Tongue (tissue), 2 donors: ENCODE results near the gene SCYL1. TPM values are rescaled to one million over a fixed set of nuclear protein-coding genes. Genes with fewer than 3 reads are reported as not detected.
"Not testable (repeated sequence)": the region's sequence is repeated elsewhere in the genome, so short reads cannot be mapped to it uniquely, and the experiment has no call there.

ENCODE experiments used
- DNase-seq: peaks from one replicate; pipeline ENCODE4 v3.0.0-alpha.2; 2015
- total RNA-seq: library from RNA; depleted of rRNA; stranded (reverse); fragments of >200 nt; gene quantifications from one replicate; pipeline ENCODE4 v1.2.3, GENCODE V29; 2014

SCYL1 gene
- total RNA-seq, 1 donor from 2014 or later = 33.8 TPM

DNA sequence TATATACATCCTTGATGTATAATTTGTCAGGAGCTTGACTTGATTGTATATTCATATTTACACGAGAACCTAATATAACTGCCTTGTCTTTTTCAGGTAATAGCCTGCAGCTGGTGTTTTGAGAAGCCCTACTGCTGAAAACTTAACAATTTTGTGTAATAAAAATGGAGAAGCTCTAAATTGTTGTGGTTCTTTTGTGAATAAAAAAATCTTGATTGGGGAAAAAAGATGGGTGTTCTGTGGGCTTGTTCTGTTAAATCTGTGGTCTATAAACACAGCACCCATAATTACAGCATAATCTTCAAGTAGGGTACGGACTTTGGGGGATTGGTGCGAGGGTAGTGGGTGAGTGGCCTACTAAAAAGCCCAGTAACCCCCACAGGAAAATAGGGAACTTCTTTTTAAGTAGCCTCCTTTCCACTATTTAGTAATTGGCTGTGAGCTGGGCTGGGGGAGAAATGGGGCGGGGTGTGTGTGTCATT, 18.6 kb upstream of the SCYL1 start:
- DNase-seq = peak; percentile 60

DNA sequence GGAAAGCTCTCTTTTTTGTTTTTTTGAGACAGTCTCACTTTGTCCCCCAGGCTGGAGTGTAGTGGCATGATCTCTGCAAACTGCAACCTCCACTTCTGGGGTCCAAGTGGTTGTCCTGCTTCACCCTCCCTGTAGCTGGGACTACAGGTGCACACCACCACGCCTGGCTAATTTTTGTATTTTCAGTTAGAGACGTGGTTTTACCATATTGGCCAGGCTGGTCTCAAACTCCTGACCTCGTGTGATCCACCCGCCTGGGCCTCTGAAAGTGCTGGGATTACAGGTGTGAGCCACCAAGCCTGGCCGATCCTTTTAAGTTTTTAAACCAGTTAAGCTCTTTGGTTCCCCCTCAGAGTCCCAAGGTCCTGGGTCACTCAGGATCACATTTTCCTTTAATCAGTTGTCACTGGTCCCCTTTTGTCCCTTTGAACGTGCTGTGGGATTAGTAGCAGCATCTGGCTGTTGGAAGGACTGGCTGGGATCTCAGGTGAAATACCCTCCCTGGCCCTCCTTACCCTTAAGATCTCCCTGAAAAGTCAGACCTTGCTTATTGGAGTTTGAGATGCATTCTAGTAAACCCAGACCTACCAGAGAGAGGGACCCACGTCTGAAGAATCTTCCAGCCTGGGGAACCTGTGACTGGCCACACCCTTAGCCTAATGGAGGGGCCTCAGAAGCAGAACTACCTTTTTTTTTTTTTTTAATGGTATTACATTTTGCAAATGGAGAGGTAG, 17.9 kb upstream of the SCYL1 start:
- peak; percentile 80 for DNase-seq

DNA sequence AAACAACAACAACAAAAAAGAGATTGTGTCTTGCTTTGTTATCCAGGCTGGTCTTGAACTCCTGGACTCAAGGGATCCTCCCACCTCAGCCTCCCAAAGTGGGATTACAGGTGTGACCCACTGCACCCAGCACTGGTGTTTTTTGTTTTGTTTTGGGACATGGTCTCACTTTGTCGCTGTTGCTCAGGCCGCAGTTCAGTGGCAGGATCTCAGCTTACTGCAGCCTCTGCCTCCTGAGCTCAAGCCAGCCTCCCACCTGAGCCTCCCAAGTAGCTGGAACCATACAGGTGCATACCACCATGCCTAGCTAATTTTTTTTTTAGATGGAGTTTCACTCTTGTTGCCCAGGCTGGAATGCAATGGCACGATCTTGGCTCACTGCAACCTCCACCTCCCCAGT, 12.6 kb upstream of the SCYL1 start:
- DNase-seq = not testable (repeated sequence)

DNA sequence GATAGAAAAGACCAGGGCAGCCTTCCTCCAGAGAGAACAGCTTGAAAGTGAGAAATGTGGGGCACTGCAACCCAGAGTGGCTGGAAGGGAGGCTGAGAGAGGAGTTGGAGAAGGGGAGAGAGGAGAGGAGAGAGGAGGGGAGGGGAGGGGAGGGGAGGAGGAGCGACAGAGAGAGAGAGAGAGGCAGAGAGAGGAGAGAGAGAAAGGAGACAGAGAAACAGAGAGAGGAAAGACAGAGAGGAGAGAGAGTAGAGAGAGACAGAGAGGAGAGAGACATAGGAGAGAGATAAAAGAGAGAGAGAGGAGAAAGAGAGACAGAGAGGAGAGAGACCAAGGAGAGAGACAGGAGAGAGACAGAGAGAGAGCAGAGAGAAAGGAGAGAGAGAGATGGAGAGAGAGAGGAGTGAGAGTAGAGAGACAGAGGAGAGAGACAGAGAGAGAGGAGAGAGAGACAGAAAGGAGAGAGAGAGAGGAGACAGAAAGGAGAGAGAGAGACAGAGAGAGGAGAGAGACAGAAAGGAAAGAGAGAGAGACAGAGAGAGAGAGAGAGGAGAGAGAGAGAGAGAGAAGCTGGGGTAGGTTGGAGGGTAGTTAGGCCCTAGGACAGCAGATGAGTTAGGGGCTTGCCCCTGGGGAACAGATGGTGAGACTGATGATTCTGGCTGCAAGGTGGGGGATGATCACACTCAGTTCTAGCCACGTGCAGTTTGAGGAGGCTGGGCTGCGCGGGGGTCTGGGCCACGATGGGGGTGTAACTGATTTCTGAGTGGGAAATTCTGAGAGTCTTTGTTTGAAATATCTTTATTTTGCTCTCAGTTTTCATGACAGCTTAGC, 8.5 kb upstream of the SCYL1 start:
- no peak for DNase-seq

DNA sequence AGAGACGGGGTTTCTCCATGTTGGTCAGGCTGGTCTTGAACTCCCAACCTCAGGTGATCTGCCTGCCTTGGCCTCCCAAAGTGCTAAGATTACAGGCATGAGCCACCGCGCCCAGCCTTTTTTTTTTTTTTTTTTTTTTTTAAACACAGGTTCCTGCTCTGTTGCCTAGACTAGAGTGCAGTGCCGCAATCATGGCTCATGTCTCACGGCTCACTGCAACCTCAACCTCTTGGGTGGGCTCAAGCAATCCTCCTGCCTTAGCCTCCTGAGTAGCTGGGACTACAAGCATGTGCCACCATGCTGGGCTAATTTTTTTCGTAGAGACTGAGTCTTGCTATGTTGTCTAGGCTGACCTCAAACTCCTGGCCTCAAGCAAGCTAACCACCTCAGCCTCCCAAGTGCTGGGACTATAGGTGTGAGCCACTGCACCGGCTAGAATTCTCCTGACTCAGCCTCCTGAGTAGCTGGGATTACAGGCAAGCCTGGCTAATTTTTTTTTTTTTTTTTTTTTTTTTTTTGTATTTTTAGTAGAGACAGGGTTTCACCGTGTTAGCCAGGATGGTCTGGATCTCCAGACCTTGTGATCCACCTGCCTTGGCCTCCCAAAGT, 5.8 kb upstream of the SCYL1 start:
- not testable (repeated sequence) for DNase-seq

DNA sequence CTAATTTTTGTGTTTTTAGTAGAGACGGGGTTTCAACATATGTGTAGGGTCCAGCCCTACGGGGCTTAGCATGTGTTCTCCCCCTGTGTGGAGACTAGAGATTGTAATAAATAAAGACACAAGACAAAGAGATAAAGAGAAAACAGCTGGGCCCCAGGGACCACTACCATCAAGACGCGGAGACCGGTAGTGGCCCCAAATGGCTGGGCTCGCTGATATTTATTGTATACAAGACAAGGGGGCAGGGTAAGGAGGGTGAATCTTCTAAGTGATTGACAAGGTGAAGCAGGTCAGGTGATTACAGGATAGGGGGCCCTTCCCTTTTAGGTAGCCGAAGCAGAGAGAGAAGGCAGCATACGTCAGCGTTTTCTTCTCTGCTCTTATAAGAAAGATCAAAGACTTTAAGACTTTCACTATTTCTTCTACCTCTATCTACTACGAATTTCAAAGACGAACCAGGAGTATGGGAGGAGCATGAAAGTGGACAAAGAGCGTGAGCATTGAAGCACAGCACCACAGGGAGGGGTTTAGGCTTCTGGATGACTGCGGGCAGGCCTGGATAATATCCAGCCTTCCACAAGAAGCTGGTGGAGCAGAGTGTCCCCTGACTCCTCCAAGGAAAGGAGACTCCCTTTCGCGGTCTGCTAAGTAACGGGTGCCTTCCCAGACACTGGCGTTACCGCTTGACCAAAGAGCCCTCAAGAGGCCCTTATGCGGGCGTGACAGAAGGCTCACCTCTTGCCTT, 2.9 kb upstream of the SCYL1 start:
- DNase-seq = not testable (repeated sequence)

DNA sequence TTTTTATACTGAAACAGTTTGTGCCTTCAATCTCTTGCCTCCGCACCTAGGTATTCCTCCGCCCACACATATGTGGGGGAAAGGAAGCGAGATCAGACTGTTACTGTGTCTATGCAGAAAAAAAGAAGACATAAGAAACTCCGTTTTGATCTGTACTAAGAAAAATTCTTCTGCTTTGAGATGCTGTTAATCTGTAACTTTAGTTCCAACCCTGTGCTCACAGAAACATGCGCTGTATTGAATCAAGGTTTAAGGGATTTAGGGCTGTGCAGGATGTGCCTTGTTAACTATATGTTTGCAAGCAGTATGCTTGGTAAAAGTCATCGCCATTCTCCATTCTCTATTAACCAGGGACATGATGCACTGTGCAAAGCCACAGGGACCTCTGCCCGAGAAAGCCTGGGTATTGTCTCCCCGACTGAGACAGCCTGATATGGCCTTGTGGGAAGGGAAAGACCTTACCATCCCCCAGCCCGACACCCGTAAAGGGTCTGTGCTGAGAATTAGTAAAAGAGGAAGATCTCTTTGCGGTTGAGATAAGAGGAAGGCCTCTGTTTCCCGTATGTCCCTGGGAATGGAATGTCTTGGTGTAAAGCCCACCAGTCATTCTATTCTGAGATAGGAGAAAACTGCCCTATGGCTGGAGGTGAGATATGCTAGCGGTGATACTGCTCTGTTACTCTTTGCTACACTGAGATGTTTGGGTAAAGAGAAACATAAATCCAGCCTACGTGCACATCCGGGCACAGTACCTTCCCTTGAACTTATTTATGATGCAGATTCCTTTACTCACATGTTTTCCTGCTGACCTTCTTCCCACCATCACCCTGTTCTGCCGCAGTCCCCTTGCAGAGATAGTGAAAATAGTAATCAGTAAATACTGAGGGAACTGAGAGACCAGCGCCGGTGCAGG, 1.9 kb upstream of the SCYL1 start:
- peak; percentile 33 for DNase-seq

DNA sequence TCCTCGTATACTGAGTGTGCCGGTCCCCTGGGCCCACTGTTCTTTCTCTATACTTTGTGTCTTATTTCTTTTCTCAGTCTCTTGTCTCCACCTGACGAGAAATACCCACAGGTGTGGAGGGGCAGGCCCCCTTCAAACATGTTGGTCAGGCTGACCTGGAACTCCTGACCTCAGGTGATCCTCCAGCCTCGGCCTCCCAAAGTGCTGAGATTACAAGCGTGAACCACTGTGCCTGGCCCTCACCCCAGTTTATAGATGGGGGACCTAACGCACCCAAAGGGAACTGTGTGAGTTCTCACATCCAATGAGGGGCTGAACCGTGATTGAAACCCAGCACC, 1.3 kb upstream of the SCYL1 start:
- not testable (repeated sequence) for DNase-seq

DNA sequence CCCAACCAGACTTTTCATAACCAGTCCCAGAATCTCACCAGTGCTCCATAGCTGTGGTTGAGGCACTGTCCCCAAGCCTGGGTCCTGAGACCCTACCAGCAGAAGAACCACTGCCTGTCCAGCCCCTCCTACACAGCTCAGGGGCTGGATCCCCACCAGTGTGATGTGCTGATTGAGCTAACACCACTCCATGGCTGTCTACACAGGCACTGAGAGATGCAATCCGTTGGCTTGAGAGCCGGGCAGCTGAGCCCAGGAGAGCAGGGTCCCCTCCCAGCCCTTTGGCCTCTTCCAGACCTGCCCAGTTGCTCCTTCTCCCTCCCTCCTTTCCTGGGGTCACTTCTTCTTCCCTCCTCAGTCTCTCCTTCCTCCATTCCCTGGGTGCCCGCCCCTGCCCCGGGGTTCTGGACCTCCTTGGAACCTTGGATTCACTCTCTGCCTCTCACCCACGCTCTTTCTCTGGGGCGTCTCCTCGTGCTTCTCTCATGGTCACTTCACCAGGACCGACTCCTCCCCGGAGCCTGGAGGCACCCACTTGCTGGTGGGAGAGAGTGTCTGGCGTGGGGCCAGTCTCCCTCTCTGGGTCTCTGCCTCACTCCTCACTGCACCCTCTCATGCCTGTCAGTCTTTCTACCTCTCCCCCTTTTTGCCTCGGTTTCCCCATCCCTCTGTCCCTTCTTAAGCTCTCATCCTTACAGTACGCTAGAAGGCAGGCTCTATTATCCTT, 706 bp upstream of the SCYL1 start:
- no peak for DNase-seq

DNA sequence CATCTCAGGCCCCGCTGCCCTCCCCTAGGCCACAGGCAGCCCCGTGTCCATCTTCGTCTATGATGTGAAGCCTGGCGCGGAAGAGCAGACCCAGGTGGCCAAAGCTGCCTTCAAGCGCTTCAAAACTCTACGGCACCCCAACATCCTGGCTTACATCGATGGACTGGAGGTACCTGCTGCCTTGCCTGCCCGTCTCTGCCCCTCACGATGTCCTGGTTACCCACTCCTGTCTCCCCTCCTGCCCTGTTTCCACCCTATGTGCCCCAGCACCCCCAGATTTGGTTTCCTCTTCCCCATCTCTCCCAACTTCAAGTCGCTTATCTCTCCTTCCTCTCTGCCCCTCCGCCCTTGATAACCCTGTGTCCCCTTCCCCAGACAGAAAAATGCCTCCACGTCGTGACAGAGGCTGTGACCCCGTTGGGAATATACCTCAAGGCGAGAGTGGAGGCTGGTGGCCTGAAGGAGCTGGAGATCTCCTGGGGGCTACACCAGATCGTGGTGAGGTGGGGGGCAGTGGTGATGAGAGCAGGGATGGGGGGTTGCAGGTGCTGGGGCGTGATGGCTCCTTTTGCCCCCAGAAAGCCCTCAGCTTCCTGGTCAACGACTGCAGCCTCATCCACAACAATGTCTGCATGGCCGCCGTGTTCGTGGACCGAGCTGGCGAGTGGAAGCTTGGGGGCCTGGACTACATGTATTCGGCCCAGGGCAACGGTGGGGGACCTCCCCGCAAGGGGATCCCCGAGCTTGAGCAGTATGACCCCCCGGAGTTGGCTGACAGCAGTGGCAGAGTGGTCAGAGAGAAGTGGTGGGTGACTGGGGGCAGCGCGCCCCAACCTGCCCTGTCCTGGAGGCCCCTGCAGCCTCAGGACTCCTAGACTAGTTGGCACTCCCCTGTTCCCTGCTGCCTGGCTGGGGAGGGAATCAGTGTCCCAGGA, 930 bp downstream of the SCYL1 start:
- DNase-seq = no peak

DNA sequence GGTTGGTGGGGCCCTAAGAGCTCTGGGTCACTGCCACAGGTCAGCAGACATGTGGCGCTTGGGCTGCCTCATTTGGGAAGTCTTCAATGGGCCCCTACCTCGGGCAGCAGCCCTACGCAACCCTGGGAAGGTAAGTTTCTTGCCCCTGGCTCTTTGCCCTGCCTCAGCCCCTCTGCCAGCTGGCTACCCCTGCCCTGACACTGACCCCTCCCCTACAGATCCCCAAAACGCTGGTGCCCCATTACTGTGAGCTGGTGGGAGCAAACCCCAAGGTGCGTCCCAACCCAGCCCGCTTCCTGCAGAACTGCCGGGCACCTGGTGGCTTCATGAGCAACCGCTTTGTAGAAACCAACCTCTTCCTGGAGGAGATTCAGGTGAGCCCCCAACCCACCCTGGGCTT, 1.9 kb downstream of the SCYL1 start:
- DNase-seq = no peak

DNA sequence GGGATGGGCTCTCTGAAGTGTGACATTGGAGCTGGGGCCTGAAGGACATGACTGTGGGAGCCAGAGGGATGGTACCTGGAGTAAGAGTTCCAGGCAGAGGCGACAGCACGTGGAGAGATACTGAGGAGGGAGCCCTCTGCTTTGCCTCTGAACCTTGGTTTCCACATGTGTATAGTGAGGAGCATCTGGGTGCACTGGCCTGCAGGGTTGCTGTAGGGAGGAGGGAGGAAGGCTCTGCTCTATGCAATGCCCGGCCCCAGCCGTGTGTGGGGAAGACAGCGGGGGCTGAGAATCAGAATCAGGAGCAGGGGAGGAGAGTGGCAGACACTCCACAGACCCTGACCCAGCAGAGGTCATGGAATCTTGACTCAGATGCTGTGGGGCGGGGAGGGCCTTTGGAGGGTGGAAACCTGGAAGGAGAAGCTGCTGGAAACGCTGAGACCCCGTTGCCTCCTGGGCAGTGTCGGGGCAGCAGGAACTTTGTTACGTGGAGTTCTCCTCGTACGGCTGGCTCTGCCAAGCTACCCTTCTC, 4.0 kb downstream of the SCYL1 start:
- no peak for DNase-seq

DNA sequence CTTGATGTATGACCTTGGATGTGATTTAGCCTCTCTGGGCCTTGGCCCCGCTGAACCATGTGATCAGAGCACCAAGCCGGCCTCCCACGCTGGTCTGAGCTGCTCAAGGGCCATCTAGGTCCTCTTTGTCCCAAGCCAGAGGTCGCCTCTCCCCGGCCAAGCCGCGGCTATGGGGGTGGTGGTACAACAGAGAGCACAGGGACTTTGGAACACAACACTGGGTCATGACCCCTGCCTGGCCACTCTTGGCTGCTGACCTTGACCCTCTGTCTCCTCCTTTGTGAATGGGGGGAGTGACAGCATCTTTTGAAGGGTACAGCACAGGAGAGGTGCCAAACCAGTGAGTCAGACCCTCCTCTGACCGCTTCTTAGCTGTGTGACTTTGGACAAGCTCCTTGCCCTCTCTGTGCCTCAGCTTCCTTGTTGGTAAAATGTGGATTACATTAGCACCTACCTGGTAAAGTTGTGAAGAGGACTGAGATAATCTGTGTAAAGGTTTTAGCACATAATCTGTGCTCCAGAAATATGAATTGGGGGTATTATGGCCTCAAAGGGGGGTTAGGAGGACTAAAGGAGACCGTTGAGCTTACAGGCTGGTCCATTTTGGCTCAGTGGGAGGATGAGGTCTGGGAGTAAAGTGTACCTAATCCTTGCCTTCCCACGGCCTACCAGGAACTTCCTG, 4.7 kb downstream of the SCYL1 start:
- no peak for DNase-seq

DNA sequence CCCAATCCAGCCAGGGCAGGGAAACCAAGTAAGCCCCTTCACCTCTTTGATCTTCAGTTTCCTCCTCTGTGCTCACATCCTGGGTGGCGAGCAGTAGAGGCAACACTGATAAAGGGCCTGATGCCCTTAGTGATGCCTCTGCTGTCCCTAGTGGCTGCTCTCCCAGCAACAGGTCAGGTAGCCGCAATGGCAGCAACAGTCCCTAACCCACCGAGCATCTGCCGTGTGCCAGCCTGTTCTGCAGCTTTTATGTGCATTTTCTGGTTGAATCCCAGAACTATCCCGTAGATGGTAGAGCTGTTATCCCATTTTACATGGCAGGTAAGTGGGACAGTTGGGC, 5.2 kb downstream of the SCYL1 start:
- DNase-seq = no peak

DNA sequence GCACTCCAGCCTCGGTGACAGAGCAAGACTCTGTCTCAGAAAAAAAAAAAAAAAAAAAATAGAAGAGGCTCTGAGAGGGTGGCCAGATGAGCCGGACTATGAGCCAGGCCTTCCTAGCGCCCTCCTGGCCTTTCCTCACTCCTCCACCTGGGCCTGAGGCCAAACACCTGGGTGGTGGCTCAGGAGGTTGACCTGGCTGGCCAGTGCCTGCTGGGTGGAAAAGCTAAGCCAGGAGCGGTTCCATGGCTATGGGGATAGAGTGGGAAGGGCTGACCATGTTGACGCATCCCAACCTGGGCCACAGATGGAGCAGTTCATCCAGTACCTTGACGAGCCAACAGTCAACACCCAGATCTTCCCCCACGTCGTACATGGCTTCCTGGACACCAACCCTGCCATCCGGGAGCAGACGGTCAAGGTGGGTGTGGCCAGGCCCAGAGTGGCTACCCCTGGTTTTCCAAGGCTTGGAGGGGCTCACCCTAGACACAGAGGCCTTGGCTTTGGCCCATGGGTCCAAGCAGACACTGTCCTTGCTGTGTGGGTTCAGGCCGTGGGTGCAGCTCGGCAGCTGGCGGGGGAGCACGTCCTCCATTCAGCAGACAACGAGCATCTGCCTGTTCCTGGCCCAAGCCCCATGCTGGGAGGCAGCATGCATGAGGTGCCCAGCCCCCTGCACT, 7.6 kb downstream of the SCYL1 start:
- DNase-seq = no peak

DNA sequence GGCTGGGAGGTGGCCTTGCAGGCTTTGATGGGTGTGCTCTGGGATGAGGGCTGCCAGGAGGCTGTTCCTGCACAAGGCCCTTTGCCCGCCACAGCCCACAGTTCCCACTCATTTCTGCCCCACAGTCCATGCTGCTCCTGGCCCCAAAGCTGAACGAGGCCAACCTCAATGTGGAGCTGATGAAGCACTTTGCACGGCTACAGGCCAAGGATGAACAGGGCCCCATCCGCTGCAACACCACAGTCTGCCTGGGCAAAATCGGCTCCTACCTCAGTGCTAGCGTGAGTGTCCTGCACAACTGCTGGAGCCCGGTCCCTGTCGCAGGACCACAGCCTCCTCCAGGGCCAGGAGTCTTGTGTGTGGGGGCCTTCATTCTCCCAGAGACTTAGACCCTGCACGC, 10.2 kb downstream of the SCYL1 start:
- DNase-seq = no peak

DNA sequence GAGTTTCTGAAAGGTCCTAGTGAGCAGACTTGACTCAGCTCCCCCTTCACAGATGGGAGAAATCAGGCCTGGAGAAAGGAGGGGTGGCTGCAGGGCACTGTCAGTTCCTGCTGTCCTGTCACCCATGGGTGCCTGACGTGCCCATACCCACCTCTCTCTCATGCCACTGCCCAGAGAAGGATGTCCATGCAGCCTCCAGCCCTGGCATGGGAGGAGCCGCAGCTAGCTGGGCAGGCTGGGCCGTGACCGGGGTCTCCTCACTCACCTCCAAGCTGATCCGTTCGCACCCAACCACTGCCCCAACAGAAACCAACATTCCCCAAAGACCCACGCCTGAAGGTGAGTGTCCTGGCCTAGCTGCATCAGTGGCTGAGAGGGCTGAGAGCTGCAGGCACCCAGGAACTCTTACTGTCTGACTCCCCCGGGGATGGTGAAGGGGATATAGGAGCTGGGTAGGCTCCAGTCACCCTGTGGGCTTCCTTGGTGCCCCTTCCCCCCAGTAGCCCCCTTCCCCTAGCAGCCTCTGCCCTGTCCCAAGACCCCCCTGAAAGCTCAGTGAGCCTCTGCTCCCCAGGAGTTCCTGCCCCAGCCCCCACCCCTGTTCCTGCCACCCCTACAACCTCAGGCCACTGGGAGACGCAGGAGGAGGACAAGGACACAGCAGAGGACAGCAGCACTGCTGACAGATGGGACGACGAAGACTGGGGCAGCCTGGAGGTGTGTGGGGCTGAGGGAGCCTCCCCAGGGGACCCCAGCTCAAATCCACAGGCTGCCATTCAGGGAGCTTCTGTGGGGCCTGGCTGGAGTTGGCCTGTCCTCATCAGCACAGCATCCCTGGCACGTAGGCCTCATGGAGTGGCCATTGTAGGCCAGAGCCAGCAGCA, 11.8 kb downstream of the SCYL1 start:
- no peak for DNase-seq
